Osteoblast (primary cell): ENCODE measurements around the gene ADGRL2. TPM values are rescaled to one million over a fixed set of nuclear protein-coding genes. Genes with fewer than 3 reads are reported as not detected.

Source experiments
- DNase-seq: peaks from one replicate; pipeline ENCODE4 v3.0.0; 2011; ENCODE audit warnings: low spot score, mixed read lengths; ENCODE audit not compliant: insufficient read length; ENCODE audit errors: missing footprints
- H2AFZ ChIP-seq: 2 replicates; pipeline ENCODE4 v1.6.0; 2011; ENCODE audit warnings: mild to moderate bottlenecking, low read length
- H3K27ac ChIP-seq: 2 replicates; pipeline ENCODE4 v1.5.1; 2011; ENCODE audit warnings: mild to moderate bottlenecking, low read depth, low read length, moderate library complexity
- H3K27me3 ChIP-seq: 2 replicates; pipeline ENCODE4 v1.6.0; 2012; ENCODE audit warnings: mild to moderate bottlenecking, control low read depth, inconsistent platforms, low read length, moderate library complexity; ENCODE audit not compliant: insufficient read depth
- H3K36me3 ChIP-seq: 2 replicates; pipeline ENCODE4 v1.5.1; 2011; ENCODE audit warnings: mild to moderate bottlenecking, low read length, control low read depth, moderate library complexity; ENCODE audit not compliant: insufficient read depth
- H3K4me1 ChIP-seq: 2 replicates; pipeline ENCODE4 v1.5.1; 2011; ENCODE audit warnings: mild to moderate bottlenecking, low read length, control low read depth, moderate library complexity; ENCODE audit not compliant: insufficient read depth
- H3K4me2 ChIP-seq: 2 replicates; pipeline ENCODE4 v1.6.0; 2011; ENCODE audit warnings: mild to moderate bottlenecking, low read length; ENCODE audit not compliant: insufficient read depth
- H3K4me3 ChIP-seq: fragments of 200-600 bp; sonication (generic); 3 replicates; pipeline ENCODE4 v1.5.1; 2012; ENCODE audit warnings: mild to moderate bottlenecking, low read length, inconsistent platforms; ENCODE audit not compliant: insufficient read depth
- H3K79me2 ChIP-seq: 2 replicates; pipeline ENCODE4 v1.6.0; 2012; ENCODE audit warnings: mild to moderate bottlenecking, low read length, control low read depth, inconsistent platforms; ENCODE audit not compliant: insufficient read depth
- H3K9me3 ChIP-seq: 2 replicates; pipeline ENCODE4 v1.5.1; 2011; ENCODE audit warnings: low read depth, low read length, control low read depth
- H4K20me1 ChIP-seq: 2 replicates; pipeline ENCODE4 v1.6.0; 2012; ENCODE audit warnings: mild to moderate bottlenecking, low read length, control low read depth; ENCODE audit not compliant: insufficient read depth
- CTCF ChIP-seq: IDR thresholded peaks from 2 replicates; pipeline ENCODE4 v1.5.1; 2011; ENCODE audit warnings: mild to moderate bottlenecking, low read depth, low read length, moderate library complexity; ENCODE audit errors: extremely low read depth
- total RNA-seq: library from RNA; depleted of rRNA; stranded (reverse); fragments of >200 nt; gene quantifications from 2 replicates; pipeline ENCODE4 v1.2.3, GENCODE V29; 2012

ADGRL2 gene
- total RNA-seq, 1 donor: 55.4 TPM

- Histone ChIP-seq H3K4me2 (no peak overlapping the region), H3K4me1 (peaks cover 6% of the 10 kb centered on the region), H3K36me3 (no peaks in the 10 kb centered on the region), H4K20me1 (no peaks in the 10 kb centered on the region), H3K27ac (no peak overlapping the region), H3K4me3 (no peak overlapping the region), H3K27me3 (no peaks in the 10 kb centered on the region), H3K9me3 (no peaks in the 10 kb centered on the region), H3K79me2 (no peaks in the 10 kb centered on the region), H2AFZ (peak overlapping the region; percentile 16)
- no peak for DNase-seq
- no peak for TF ChIP-seq CTCF
Observed at GRCh38 chr1:81757398-81758020, 43.2 kb upstream of the ADGRL2 start.

- TF ChIP-seq CTCF: no peak
- H3K27me3 ChIP-seq: no peaks in the 10 kb centered on the region
- H3K4me1 ChIP-seq: peaks cover 6% of the 10 kb centered on the region
- H3K79me2 ChIP-seq: no peaks in the 10 kb centered on the region
- no peak overlapping the region for H3K4me2 ChIP-seq
- no peaks in the 10 kb centered on the region for H3K36me3 ChIP-seq
- H3K27ac ChIP-seq: no peak overlapping the region
- no peaks in the 10 kb centered on the region for H4K20me1 ChIP-seq
- no peaks in the 10 kb centered on the region for H3K9me3 ChIP-seq
- no peak for DNase-seq
- no peak overlapping the region for H2AFZ ChIP-seq
- no peak overlapping the region for H3K4me3 ChIP-seq
Observed at GRCh38 chr1:81758181-81758580, 42.6 kb upstream of the ADGRL2 start.

- Histone ChIP-seq H2AFZ (no peak overlapping the region), H3K27me3 (no peaks in the 10 kb centered on the region), H3K4me1 (peaks cover 6% of the 10 kb centered on the region), H3K27ac (no peak overlapping the region), H3K4me3 (no peak overlapping the region), H3K9me3 (no peaks in the 10 kb centered on the region), H3K36me3 (no peaks in the 10 kb centered on the region), H4K20me1 (no peaks in the 10 kb centered on the region), H3K4me2 (no peak overlapping the region), H3K79me2 (no peaks in the 10 kb centered on the region)
- DNase-seq: no peak
- peak; percentile 55 for TF ChIP-seq CTCF
Observed at GRCh38 chr1:81760477-81761097, 40.1 kb upstream of the ADGRL2 start.

- no peak for TF ChIP-seq CTCF
- Histone ChIP-seq H3K4me2 (no peak overlapping the region), H3K9me3 (no peaks in the 10 kb centered on the region), H3K79me2 (no peaks in the 10 kb centered on the region), H3K4me1 (no peaks in the 10 kb centered on the region), H3K27ac (no peak overlapping the region), H3K27me3 (no peaks in the 10 kb centered on the region), H2AFZ (no peak overlapping the region), H3K36me3 (no peaks in the 10 kb centered on the region), H3K4me3 (no peak overlapping the region), H4K20me1 (no peaks in the 10 kb centered on the region)
- no peak for DNase-seq
Observed at GRCh38 chr1:81775510-81775909, 25.2 kb upstream of the ADGRL2 start.
